ENCODE data around the gene ZNF296. TPM values are rescaled to one million over a fixed set of nuclear protein-coding genes. Genes with fewer than 3 reads are reported as not detected.
A peak's percentile ranks its signal among the peaks of the same experiment; 100 is the strongest.

Gene ZNF296
- polyA plus RNA-seq, 4 donors, result 0.45 to 2.5 (median 0.76) TPM

DNA sequence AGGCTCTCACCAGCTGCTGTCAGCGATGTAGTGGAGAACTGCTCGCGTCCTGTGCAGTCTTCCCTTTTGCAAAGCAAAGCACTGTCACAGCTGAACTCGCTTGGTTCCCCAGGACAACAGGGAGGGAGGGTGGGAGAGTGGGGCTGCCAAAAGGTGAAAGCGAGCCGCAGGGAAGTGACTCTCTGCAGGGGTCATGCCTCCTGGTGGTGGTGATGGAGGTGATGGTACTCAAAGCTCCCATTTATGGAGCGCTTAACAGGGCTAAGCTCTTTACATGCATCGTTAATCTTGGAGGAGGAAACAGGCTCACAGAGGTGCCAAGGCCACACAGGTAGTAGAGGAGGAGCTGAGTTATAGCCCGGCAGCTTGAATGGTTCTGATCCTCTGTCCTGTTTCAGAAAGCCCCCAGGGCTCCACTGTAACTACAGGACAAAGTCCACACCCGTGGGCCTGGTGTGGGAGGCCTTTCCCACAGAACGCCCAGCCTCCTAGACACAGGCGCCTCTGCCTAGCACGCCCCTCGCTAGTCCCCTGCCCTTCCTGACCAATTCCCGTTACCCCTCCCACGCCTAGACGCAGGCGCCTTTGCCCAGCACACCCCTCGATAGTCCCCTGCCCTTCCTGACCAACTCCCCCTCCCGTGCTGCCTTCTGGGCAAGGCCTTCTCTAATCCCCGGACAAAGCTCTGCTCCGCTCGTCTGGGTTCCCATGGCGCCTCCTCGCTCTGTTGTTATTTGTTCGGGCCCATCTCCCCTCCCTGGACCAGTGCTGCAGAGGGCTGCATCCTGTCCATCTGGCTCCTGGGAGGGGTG, 27.4 kb upstream of the ZNF296 start:
- no peak for DNase-seq (ENCODE audit: low read depth in 4 of 4, low spot score in 3 of 4)

DNA sequence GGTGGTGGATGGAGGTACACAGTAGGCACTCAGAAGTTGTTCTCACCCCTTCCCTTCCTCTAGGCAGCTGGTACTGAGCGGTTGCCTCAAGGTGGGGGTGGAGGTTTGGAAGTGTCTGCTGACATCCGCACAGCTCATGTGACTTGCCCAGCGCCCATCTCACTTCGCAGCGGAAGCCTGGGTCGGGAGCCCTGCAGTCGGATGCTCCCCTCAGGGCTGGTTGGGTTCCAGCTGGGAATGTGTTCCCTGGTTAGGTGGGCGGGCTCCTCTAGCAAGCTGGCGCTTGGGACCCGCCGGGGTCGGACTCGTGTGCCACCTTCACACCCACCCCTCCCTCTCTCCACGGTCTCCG, 26.9 kb upstream of the ZNF296 start:
- DNase-seq (ENCODE audit: low read depth in 4 of 4, low spot score in 3 of 4), result no peak

DNA sequence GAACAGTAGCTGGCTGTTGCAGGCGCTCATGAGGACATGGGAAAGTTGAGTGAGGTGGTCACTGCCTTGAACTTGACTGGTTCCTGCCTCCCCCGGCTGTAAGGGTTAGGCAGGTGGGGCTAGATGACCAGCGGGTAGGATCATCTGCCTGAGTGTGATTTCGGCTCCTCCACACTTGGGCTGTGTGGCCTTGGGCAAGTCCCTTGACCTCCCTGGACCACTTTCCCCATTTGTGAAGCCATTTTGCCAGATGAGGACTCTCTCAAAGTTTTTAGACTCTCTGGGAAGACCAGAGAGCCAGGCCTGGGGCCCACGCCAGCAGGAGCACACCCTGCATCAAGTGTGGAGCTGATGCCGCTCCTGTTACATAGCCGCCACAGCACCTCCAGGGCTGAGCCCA, 26.2 kb upstream of the ZNF296 start:
- DNase-seq (ENCODE audit: low read depth in 4 of 4, low spot score in 3 of 4), result no peak

DNA sequence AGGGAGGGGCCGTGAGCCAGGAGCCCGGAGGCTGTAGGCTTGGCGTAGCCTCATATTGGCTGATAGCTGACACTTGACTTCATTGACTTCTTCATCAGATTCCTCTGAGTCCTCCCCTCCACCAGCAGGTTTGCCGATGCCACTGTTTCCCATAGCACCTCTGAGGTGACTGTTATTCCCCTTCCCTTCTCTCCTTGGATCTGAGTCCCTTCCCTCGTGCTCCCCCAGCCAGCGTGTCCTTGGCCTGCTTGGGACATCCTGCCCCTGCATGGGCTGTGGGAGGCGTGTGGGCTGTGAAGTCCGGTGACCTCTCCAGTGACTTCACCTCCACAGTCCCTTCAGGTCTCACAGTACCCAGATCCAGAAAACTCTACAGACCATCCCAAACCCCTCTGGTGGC, 25.5 kb upstream of the ZNF296 start:
- no peak for DNase-seq (ENCODE audit: low read depth in 4 of 4, low spot score in 3 of 4)

DNA sequence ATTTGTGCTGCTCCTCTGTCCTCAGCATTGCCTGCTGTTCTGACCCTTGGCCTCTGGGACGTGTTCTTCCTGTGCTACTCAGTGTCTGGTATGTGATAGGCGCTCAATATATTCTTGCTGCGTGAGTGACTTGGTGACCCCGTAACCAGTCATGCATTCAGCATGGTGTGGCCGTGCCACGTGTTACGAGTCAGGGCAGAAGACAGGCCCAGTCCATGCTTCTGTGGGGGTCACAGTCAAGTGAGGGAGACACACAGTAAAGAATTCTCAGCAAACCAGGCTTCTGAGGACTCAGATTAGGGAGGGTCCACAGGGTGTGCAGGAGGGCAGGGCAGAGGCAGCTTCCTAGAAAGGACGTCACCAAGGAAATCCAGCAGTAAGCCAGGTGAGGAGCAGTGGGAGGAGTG, 24.6 kb upstream of the ZNF296 start:
- no peak for DNase-seq (ENCODE audit: low read depth in 4 of 4, low spot score in 3 of 4)

DNA sequence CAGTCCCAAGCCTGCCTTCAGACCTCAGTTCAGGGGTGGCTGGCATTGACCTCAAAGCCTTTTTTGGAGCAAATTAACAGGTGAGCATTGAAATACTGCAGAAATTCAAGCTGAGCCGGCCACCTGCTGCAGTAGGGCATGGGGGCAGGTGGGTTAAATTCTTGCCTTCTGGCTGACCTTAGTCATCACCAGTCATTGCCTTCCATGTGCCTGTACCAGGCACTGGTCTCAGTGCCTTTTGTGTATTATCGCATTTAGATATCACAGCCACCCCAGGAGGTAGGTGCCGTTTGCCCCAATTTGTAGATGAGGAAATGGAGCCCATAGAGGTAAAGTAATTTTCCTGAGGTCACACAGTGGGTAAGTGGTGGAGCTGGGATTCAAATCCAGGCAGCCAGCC, 23.9 kb upstream of the ZNF296 start:
- no peak for DNase-seq (ENCODE audit: low read depth in 4 of 4, low spot score in 3 of 4)

DNA sequence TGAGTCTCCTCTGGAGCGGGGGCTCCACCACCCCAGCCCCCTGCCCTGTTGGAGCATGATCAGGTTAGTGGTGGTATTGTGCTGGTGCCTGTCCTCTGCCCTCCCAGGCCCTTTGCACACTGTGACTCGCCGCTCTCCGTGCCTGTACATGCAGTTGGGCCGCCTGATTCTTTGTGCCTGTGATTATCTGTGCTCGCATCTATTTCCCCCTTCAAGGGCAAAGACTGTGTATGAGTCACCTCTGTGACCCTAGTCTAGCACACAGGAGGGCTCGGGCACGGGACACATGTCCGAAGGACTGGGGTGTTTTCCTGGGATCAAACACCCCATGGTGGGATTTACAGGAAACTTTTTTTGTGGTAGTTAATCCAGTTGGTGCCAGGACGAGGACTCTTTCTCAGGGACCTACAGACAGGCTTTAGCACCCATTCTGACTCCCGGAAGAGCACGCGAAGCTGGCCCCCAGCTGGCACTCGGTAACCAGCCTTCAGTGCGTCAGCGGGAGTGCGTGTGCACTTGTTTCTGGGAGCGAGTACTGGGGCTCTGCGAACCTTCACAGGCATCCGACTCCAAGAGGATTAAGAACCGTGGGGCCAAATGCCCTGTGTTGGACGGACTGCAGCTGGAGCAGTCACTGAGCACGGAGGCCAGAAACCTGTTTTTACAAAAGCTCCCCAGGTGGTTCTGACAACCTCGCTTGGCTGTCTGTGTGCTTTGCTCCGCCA, 23.4 kb upstream of the ZNF296 start:
- no peak for DNase-seq (ENCODE audit: low read depth in 4 of 4, low spot score in 3 of 4)

DNA sequence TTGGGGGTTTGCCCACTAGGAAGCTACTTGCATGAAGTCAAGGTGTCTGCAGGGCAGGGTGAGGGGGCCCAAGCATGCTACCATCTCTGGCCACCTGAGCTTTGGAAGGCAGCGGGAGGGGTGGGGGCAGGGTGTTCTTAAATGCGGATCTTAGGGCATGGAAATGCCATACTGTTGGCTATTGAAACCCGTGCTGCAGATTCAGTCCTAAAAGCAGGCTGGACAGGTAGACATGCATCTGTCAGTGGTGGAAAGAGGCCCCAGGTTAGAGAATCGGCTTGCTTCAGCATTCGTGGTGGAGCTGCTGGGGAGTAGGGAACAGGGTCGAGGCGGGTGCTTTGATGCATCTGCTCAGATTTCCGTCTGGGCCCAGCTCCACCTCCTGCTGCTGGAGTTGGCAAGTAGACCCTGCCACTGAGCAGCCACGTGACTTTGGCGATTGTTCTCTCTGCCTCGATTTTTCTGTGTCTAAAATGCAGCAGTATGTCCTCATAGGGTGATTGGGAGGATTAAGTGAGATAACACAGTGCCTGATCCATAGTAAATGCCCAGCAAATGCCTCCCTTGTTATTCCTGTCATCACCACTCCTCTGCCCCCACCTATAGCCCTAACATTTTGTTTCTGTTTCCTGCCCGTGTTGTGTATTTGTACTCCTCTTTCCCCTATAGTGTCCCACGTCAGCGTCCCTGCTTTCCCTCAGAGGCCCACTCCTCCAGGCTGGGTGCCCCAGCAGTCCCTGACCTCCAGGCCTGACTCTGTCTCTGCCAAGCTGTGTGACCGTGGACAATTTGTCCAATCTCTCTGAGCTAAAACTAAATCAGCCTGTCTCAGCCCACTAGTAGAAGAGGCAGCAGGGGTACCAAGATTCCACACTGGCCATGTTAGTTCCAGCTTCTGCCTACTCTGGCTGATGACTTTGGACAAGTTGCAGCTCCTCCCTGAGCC, 22.5 kb upstream of the ZNF296 start:
- DNase-seq (ENCODE audit: low read depth in 4 of 4, low spot score in 3 of 4), result no peak

DNA sequence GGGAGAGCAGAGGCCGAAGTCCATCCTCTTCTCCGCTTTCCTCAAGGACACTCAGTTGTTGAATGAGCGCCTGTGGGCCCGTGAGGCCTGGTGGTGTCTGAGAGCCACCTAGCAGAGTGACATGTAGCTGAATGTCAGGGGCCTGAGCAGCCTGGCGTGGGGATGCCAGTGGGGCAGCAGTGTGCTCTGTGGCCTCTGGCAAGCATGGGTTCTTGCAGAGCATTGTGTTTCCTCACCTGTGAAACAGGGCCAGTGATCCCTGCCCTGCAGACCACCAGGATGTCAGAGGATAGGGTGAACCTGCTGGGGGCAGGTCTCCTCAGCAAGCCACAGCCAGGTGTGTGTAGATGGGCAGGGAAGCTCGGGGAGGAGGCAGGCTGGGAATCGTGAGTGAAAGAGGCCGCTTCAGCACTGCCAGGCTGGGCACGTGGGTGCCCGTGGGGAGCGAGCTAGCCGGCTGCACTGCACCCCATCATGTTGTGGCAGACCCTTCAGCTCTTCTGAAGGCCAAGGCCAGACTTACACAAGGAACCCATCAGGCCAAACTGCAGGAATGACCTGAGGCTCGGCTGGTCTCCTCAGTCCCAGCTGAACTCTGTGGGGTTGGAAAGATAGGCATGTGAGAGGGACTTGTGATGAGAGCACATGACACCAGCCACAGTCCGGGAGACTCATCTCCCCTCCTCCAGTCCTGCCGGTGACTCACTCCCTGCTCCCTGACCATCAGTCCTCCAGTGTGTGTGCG, 21.7 kb upstream of the ZNF296 start:
- DNase-seq (ENCODE audit: low read depth in 4 of 4, low spot score in 3 of 4), result no peak

DNA sequence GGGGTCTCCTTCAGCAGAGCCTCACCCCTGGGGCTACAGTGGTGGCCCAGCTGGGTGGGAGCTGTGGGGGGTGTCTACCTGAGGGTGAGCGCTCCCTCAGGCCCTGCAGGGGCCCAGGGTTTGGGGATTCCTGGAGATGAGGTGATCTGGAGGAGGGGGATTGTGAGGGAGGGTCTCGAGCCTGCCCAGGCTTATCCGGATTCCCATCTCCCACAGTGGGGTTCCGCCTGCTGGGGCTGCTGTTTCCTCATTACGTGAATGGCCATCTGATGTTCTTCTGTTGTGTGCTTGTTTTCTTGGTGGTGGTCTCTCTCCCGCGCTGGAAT, 21.1 kb upstream of the ZNF296 start:
- no peak for DNase-seq (ENCODE audit: low read depth in 4 of 4, low spot score in 3 of 4)

DNA sequence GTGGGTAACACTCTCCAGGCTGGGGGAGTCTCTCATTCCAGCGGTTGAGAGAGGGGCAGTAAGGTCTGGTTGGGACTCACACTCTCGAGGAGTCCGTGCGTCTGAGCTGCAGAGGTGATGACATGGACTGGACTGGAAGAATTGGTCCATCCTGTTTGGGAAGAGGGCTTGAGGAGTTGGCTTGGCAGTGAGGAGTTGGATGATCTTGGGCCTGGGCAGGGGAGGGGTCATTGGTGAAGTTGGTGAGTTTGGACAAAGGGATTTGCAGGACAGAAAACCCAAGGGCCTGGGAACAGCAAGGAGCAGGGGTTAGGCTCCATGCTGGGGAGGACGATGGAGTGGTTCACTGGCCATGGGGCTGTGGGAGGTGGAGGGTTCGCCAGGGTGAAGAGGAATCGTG, 20.4 kb upstream of the ZNF296 start:
- no peak for DNase-seq (ENCODE audit: low read depth in 4 of 4, low spot score in 3 of 4)

DNA sequence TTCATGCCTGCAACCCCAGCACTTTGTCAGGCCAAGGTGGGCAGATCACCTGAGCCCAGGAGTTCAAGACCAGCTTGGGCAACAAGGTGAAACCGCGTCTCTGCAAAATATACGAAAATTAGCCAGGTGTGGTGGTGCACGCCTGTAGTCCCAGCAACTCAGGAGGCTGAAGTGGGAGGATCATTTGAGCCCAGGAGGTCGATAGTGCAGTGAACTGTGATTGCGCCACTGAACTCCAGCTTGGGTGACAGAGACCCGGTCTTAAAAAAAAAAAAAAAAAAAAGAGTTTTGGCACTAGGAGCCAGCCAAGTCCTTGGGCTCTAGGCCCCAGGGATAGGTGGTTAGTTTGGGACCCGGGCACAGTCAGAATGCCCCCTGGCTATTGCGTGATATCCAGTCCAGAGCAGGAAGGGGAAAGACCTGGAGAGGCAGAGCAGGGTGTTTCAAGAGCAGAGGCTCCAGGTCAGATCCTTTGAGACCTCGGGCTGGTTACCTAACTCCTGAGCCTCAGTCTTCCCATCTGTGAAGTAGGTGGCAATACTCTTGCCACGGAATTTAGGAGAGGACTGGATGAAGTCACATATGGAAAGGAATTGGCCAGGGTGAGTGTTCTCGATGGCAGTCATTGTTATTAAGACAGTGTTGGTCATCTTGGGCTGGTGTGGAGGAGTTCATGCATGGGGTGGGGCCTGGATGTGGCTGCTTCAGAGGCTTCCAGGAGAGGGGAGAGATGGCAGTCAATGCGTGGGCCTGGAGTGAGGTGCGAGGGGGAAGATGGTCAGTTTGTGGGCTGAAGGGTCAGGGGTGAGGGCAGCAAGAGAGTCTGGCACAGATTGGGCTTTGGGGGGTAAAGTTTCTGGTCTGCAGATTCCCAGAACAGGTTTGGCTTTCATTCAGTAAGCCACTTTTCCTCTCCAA, 19.5 kb upstream of the ZNF296 start:
- DNase-seq (ENCODE audit: low read depth in 4 of 4, low spot score in 3 of 4), result no peak

DNA sequence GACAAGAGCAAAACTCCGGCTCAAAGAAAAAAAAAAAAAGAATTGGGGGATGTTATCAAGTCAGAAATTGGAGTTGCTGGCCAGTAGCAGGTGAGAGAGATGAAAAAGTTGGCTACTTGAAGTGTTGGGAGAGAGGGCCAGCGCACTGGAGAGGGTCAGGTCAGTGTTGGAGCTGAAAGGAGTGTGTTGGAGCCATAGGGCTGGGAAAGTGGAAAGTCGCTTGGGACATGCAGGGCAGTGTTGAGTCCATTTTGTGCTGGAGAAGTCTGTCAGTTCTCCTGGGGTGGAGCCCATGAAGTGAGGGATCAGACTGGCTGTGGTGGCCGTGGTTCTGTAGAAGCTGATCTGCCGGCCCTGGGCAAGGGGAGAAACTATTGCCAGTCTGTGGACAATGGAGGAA, 18.4 kb upstream of the ZNF296 start:
- DNase-seq (ENCODE audit: low read depth in 4 of 4, low spot score in 3 of 4), result no peak

DNA sequence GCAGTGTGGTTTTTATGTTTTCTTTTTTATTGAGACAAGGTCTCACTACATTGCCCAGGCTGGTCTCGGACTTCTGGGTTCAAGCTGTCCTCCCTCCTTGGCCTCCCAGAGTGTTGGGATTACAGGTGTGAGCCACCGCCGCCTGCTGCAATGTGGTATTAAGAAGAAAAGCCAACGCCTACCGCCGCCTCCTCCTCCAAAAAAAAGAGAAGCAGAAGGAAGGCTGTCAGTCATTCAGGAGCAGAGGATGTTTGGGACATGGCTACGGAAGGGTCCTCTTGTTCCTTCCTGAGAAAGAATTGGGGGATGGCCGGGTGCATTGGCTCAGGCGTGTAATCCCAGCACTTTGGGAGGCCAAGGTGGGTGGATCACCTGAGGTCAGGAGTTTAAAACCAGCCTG, 17.9 kb upstream of the ZNF296 start:
- no peak for DNase-seq (ENCODE audit: low read depth in 4 of 4, low spot score in 3 of 4)

DNA sequence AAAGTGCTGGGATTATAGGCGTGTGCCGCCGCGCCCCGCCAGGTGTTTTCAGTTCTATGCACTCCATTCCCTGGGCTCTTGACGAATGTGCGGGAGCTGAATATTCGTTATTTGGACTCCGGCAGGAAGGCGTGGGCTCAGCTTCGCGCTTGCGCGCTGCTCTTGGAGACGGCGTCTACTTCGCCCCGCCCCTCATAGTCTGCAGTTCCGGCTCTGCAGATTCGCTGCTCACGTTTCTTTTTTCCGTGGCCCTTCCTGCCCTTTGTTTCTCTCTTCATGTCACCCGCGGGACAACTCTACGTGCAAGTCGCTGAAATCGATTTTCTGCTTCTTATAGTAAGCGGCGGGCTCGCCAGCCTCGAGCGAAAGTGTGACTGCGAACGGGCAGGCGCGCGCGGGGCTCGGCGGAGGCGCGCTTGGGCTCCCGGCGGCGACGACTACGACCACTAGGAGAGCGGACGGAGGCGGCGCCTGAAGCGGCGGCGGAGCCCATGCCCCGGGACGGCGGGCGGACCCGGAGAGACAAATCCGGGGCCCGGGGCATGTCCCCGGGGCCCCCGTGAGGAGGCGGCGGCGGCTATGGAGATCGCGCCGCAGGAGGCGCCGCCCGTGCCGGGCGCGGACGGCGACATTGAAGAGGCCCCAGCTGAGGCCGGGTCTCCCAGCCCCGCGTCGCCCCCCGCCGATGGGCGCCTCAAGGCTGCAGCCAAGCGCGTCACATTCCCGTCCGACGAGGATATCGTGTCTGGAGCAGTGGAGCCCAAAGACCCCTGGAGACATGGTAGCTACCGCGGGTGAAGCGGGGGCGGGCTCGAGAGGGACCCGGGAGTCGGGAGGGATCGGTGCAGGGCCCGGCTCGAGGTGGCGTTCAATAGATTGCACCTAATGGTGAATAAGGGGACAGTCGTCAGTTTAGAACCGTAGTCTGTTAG, 16.7 kb upstream of the ZNF296 start, which contains the start of gene PPP1R37:
TSS of gene PPP1R37 (plus strand) at position 433 of the 932 bp plus-strand sequence. CDS start at position 580, 147 bp downstream.
- peak; percentile 94 to 98 (median 96) for DNase-seq (ENCODE audit: low read depth in 4 of 4, low spot score in 3 of 4)

DNA sequence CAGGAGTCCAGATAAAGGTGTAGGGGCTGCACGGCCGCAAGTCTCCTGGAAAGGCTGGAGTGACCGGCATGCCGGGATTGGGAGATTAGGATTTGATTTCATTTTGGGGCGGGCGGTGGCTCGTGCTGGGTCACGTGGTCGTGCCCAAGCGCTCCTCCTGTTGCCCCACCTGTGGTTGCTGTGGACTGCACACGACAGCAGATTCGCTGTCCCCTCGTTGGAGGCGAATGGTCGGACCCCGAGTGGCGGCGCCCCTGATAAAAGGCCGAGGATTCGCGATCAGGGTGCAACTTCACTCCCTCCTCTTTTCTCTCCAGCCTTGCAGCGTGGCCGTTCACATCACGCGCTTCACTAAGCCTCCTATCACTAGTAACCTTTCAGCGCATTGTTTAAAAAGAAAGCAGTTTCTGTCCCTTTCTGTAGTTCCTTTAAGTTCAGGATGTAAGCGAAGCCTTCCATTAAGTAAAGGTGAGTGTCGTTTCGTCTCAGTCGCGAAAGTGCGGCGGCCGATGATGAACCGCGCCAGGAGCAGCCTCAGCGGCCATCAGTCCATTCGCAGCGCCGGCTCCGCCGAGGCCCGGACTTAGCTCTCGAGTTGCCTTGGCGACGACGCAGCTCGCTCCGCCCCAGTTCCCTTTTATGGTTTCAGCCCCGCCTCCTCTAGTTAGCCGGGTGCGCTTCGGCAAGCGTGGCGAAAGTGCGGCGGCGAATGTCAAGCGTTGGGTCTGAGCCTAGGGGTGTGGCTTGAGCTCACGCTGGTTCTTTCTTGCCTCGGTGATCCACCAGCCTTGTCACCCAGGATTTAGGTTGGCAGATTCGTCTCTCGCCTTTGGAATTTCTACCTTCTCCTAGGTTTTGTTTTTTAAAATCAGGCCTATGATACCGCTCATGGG, 15.0 kb upstream of the ZNF296 start:
- peak; percentile 97 to 99 (median 98) for DNase-seq (ENCODE audit: low read depth in 4 of 4, low spot score in 3 of 4)

DNA sequence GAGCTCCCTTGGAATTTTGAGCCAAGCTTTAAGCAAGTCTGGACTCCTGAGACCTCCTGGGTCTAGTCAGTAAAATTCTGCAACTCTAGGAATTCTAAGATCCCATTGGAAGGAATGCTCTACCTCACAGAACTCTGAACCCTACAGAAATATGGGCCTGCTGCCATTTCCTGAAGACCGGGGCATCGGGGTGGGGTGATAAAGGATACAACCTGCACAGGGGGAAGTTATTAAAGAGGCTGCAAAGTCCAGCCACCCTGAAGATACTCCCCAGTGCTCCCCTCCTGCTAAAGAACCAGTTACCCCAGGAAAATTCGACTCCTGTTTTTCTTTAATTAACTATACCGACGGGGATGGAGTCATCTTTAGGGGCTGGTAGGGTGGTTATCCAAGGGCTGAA, 14.3 kb upstream of the ZNF296 start:
- no peak for DNase-seq (ENCODE audit: low read depth in 4 of 4, low spot score in 3 of 4)

Measured in left renal pelvis (tissue), 4 donors.